Spleen (tissue), 11 donors: ENCODE data around the gene BIN2. TPM values are rescaled to one million over a fixed set of nuclear protein-coding genes. Genes with fewer than 3 reads are reported as not detected.

Experiments
- DNase-seq: peaks from one replicate; pipeline ENCODE4 v3.0.0-alpha.2; 2020
- H3K27ac ChIP-seq, 8 donors: fragments of 200-600 bp; sonication (generic) in 7 of 8; 1 replicate in 4 of 8; 2 replicates in 4 of 8; pipeline versions ENCODE4 v1.5.0 to v1.8.0; 2016 to 2021; ENCODE audit warnings: inconsistent platforms in 4 of 8, mild to moderate bottlenecking in 4 of 8, moderate library complexity in 1 of 8
- H3K27me3 ChIP-seq, 7 donors: fragments of 200-600 bp; sonication (generic) in 6 of 7; replicated peaks in 1 of 7; 1 replicate in 4 of 7; 2 replicates in 3 of 7; pipeline versions ENCODE4 v1.5.0 to v1.8.0; 2016 to 2021; ENCODE audit warnings: inconsistent platforms in 3 of 7, mild to moderate bottlenecking in 1 of 7
- H3K36me3 ChIP-seq, 6 donors: fragments of 200-600 bp; sonication (generic) in 5 of 6; 1 replicate in 4 of 6; 2 replicates in 2 of 6; pipeline versions ENCODE4 v1.5.0 to v1.8.0; 2016 to 2021; ENCODE audit warnings: inconsistent platforms in 2 of 6
- H3K4me1 ChIP-seq, 6 donors: fragments of 200-600 bp; sonication (generic) in 5 of 6; 1 replicate in 3 of 6; 2 replicates in 3 of 6; pipeline versions ENCODE4 v1.5.0 to v1.8.0; 2016 to 2021; ENCODE audit warnings: inconsistent platforms in 3 of 6
- H3K4me3 ChIP-seq, 8 donors: fragments of 200-600 bp; sonication (generic) in 7 of 8; 1 replicate in 4 of 8; 2 replicates in 4 of 8; pipeline versions ENCODE4 v1.5.0 to v1.8.0; 2016 to 2021; ENCODE audit warnings: inconsistent platforms in 4 of 8, mild to moderate bottlenecking in 4 of 8, moderate library complexity in 2 of 8
- H3K9me3 ChIP-seq, 8 donors: fragments of 200-600 bp; sonication (generic) in 7 of 8; 1 replicate in 4 of 8; 2 replicates in 4 of 8; pipeline versions ENCODE4 v1.5.0 to v1.8.0; 2016 to 2021; ENCODE audit warnings: inconsistent platforms in 4 of 8
- POLR2A ChIP-seq, 3 donors: fragments of 450-650 bp; IDR thresholded peaks; one replicate each; pipeline ENCODE4 v1.5.1; 2017; ENCODE audit warnings: antibody characterized with exemption in 3 of 3, mild to moderate bottlenecking in 1 of 3
- POLR2AphosphoS5 ChIP-seq, 3 donors: sonication (generic); formaldehyde crosslinking; IDR thresholded peaks; one replicate each; pipeline ENCODE4 v1.5.1; 2017; ENCODE audit warnings: antibody characterized with exemption in 3 of 3
- WGBS, 5 donors: extraction: QIAGEN DNeasy Blood & Tissue Kit in 3 of 5; methylation state at CpG; one replicate each; pipeline versions ENCODE4 v1.1.5 to v1.1.7; 2013 to 2018; 5-methylcytosine and 5-hydroxymethylcytosine counted together
- intact Hi-C: fragments of 100-400 bp; cut with DNase I; formaldehyde crosslinking; loops from one replicate; pipeline ENCODE4 v1.15.0; 2023; ENCODE audit warnings: low total_unique reads
- polyA plus RNA-seq, 3 donors: library from polyadenylated mRNA; stranded (reverse); fragments of 200-250 nt; gene quantifications; one replicate each; pipeline ENCODE4 v1.2.1, GENCODE V29; 2013
- total RNA-seq, 7 donors: library from RNA; depleted of rRNA in 3 of 7; stranded (reverse); fragments of >200 nt in 3 of 7; fragmentation: NEBNext Ultra II Directional in 4 of 7; extraction: Animal tissue kit (Norgen Biotek cat#: 25700) in 4 of 7; gene quantifications; one replicate each; pipeline versions ENCODE4 v1.1.0 to v1.2.1, GENCODE V29; 2016 to 2021
- TF ChIP-seq, protein P1 (sequence below), 11 experiments: fragments of 200-600 bp in 7 of 11; fragments of 450-650 bp in 4 of 11; sonication (generic) in 4 of 11; IDR thresholded peaks in 8 of 11; conservative IDR thresholded peaks in 3 of 11; 1 replicate in 7 of 11; 2 replicates in 4 of 11; pipeline versions ENCODE4 v1.4.0 to v1.8.0; 2016 to 2021; ENCODE audit warnings: antibody characterized with exemption in 11 of 11, inconsistent platforms in 4 of 11, mild to moderate bottlenecking in 1 of 11
- donor health status: healthy with polysubstance abuse.
- donor health status: DM: no; HTN: no; CAD: no; lungs with moderate emphysema.
- donor health status: DM: no; HTN: no; CAD: no.
- donor health status: Bipolar disorder and iron deficiency.
- donor health status: healthy.
- donor health status: DM: no; HTN: no; CAD: no.
- donor health status: DM: yes; HTN: yes; CAD: no.

The BIN2 gene
- total and polyA plus RNA-seq, 10 donors, result 23.3 to 116 (median 80.3) TPM

DNA sequence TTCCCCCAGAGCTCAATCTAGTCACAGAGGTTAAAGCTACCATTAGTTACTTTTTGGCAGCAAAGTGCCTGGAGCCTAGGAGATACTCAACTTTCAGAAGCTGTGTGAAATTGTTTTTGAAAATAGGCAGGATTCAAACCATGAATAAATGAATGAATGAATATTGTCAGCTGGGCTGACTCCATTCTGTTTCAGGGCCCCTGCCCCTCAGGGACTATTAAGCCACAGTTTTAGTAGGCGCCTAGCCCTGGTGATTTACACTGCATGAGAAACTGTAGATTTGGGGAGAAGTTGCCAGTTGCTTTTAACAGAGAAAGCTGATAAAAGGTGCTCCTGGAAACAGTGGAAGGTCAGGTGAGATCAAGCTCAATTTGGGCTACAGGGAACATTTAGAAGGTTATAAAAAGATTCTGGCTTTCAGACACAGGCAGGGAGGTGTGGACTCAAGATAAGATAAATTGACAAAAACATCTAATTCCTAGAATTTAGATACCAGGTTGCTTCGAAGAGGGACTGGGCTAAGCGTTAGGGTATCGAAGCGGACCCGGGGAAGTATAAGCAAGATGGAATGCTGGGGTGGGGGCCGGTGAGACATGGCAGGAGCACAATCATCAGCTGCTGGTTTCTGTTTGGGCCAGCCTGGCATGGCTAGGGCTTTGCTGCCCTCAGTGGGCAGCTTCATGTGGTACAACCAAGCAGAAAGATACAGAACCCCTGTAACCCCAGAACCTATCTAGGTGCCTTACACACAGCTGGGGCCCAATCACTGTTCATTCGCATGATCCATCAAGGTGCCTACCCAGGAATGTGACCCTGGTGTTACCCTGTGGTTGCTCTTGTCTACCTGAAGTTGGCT lies 37.4 kb upstream of the BIN2 start:
- no peak overlapping the region for H3K27ac ChIP-seq
- H3K27me3 ChIP-seq, result no peaks in the 10 kb centered on the region
- H3K36me3 ChIP-seq, result peaks cover 0 to 85% (median 5%) of the 10 kb centered on the region in 6 donors
- intact Hi-C loops, result no loop called here
- 81 to 94% (median 89%) methylated on average over 8 of the region's 8 CpGs for WGBS, 5 donors
- TF ChIP-seq, protein P1, sequence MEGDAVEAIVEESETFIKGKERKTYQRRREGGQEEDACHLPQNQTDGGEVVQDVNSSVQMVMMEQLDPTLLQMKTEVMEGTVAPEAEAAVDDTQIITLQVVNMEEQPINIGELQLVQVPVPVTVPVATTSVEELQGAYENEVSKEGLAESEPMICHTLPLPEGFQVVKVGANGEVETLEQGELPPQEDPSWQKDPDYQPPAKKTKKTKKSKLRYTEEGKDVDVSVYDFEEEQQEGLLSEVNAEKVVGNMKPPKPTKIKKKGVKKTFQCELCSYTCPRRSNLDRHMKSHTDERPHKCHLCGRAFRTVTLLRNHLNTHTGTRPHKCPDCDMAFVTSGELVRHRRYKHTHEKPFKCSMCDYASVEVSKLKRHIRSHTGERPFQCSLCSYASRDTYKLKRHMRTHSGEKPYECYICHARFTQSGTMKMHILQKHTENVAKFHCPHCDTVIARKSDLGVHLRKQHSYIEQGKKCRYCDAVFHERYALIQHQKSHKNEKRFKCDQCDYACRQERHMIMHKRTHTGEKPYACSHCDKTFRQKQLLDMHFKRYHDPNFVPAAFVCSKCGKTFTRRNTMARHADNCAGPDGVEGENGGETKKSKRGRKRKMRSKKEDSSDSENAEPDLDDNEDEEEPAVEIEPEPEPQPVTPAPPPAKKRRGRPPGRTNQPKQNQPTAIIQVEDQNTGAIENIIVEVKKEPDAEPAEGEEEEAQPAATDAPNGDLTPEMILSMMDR (IDR thresholded peaks at IDR 0.05 in 8 of 11, conservative IDR thresholded peaks at IDR 0.05 in 3 of 11), result no peak
- TF ChIP-seq POLR2AphosphoS5 (IDR thresholded peaks at IDR 0.05) (no peak), POLR2A (IDR thresholded peaks at IDR 0.05) (no peak)
- no peak for DNase-seq
- H3K4me3 ChIP-seq, result no peak overlapping the region
- peaks cover 0 to 37% (median 16%) of the 10 kb centered on the region in 6 donors for H3K4me1 ChIP-seq
- no peaks in the 10 kb centered on the region for H3K9me3 ChIP-seq

DNA sequence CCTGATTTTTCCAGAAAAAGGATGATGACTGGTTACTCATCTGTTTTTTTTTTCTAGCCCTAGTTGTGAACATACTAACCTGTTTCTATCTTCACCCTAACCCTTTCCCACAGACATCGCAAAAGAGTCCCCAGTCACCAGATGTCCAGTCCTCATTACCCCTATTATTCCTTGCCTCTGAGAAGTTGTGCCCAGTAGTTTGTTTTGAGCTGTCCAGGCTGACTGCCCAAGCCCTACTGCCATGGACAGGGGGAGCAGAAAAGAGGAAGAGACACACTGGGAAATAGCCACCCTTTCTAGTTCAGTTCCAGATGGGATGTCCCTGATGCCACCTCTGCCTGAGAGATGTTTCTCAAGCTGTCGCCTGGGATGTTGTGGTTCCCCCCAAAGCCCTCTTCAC lies 36.3 kb upstream of the BIN2 start:
- H3K36me3 ChIP-seq, result peaks cover 0 to 86% (median 5%) of the 10 kb centered on the region in 6 donors
- 84 to 100% (median 91%) methylated on average over 2 of the region's 2 CpGs for WGBS, 5 donors
- TF ChIP-seq POLR2A (IDR thresholded peaks at IDR 0.05) (no peak), POLR2AphosphoS5 (IDR thresholded peaks at IDR 0.05) (no peak)

DNA sequence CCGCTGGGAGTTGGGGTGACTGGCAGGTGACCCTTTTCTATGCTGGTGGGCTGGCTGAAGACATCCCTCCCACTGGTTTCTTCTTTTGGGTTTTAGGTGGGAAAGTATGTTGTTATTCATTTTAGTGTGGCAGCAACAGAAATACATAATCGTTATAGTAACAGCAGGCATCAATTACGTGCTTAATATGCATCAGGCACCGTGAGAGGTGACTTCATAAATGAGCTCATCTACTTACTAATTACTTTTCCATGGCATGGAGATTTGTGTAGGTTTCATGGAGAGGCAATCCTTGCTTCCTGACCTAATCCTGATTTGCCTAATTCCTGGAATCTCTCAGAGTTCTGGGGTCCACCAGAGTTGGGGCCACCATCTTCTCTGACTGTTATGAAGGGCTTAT lies 35.9 kb upstream of the BIN2 start:
- DNase-seq, result no peak
- intact Hi-C loops, result no loop called here
- 88 to 97% (median 97%) methylated on average over 4 of the region's 4 CpGs for WGBS, 5 donors

More for the DNA sequence above, 36.3 kb upstream of the BIN2 start:
- Histone ChIP-seq H3K9me3 (no peaks in the 10 kb centered on the region), H3K4me3 (no peak overlapping the region), H3K27ac (no peak overlapping the region), H3K27me3 (no peaks in the 10 kb centered on the region), H3K4me1 (peaks cover 0 to 36% (median 17%) of the 10 kb centered on the region in 6 donors)
- intact Hi-C loops, result no loop called here
- no peak for DNase-seq

DNA sequence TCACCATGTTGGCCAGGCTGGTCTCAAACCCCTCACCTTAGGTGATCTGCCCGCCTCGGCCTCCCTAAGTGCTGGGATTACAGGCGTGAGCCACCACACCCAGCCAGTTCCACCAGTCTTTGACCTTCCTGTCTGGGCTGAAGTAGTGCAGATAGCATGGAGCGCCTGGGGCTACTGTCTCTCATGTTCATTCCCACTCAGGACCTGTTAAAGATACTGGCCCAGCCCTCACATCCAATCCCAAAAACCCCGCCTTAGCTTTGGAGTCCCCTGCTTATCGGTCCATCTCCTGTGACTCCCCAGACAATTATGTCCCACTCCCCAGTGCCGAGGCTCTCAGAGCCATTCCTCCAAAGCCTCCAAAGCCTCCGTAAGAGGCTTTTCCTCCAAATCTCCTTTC lies 34.5 kb upstream of the BIN2 start:
- H3K27me3 ChIP-seq, result no peaks in the 10 kb centered on the region
- no peak overlapping the region for H3K27ac ChIP-seq
- H3K4me1 ChIP-seq, result peaks cover 0 to 36% (median 17%) of the 10 kb centered on the region in 6 donors
- peaks cover 0 to 84% (median 0%) of the 10 kb centered on the region in 6 donors for H3K36me3 ChIP-seq
- WGBS, 5 donors, result 93 to 97% (median 95%) methylated on average over 8 of the region's 8 CpGs
- no peak overlapping the region for H3K4me3 ChIP-seq
- DNase-seq, result no peak
- no peaks in the 10 kb centered on the region for H3K9me3 ChIP-seq
- TF ChIP-seq POLR2A (IDR thresholded peaks at IDR 0.05), result no peak
- TF ChIP-seq, protein P1 (IDR thresholded peaks at IDR 0.05 in 8 of 11, conservative IDR thresholded peaks at IDR 0.05 in 3 of 11), result no peak
- TF ChIP-seq POLR2AphosphoS5 (IDR thresholded peaks at IDR 0.05), result no peak
- intact Hi-C loops, result no loop called here

More for the DNA sequence above, 35.9 kb upstream of the BIN2 start:
- H3K27ac ChIP-seq, result no peak overlapping the region
- peaks cover 0 to 36% (median 17%) of the 10 kb centered on the region in 6 donors for H3K4me1 ChIP-seq
- H3K9me3 ChIP-seq, result no peaks in the 10 kb centered on the region
- TF ChIP-seq POLR2AphosphoS5 (IDR thresholded peaks at IDR 0.05) (no peak), POLR2A (IDR thresholded peaks at IDR 0.05) (no peak)
- peaks cover 0 to 86% (median 5%) of the 10 kb centered on the region in 6 donors for H3K36me3 ChIP-seq
- no peak overlapping the region for H3K4me3 ChIP-seq
- H3K27me3 ChIP-seq, result no peaks in the 10 kb centered on the region

DNA sequence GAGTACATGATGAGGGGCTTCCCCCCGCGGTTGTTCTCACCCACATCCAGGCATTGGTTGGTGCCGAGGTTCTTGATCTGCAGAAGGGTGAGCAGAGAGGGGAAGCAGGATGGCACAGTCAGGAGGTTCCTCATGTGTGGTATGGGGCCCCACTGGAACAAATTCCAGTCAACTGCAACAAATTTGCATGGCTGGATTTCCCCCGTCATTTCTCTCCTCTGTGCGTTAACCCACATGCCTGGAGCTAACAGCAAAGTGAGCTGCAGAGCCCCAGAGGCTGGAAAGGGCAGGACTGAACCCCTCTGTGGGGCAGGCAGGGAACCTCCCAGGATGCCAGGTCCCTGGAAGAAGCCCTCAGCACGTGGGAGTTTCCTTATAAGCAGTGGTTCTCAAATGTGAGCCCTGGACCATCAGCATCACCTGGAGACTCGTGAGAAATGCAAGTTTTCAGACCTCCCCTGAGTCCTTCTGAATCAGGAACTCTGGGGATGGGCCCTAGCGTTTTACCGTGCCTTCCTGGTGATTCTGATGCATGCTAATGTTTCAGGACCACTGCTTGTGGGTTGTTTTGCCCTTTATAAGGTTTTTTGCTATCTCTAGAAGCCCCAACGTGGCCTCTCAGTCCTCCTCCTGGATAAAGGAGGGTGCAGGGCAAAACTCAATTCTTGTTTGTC lies 33.5 kb upstream of the BIN2 start:
- intact Hi-C loops, result no loop called here
- peak in 2 of 3 donors; percentile 60 to 70 for TF ChIP-seq POLR2AphosphoS5 (IDR thresholded peaks at IDR 0.05)
- TF ChIP-seq POLR2A (IDR thresholded peaks at IDR 0.05), result no peak

More for the DNA sequence above, 33.5 kb upstream of the BIN2 start:
- H3K9me3 ChIP-seq, result no peaks in the 10 kb centered on the region
- H3K36me3 ChIP-seq, result peaks cover 0 to 76% (median 0%) of the 10 kb centered on the region in 6 donors
- DNase-seq, result no peak
- H3K4me3 ChIP-seq, result no peak overlapping the region
- no peaks in the 10 kb centered on the region for H3K27me3 ChIP-seq
- 57 to 70% (median 58%) methylated on average over 8 to 10 of the region's 10 CpGs for WGBS, 5 donors
- peaks cover 0 to 36% (median 17%) of the 10 kb centered on the region in 6 donors for H3K4me1 ChIP-seq
- H3K27ac ChIP-seq, result no peak overlapping the region
